H1 (cell line): ENCODE measurements around the gene DGKI. TPM values are rescaled to one million over a fixed set of nuclear protein-coding genes. Genes with fewer than 3 reads are reported as not detected.

Experiments
- CTCF ChIP-seq, 3 experiments: IDR thresholded peaks; 1 replicate in 2 of 3; 2 replicates in 1 of 3; pipeline versions ENCODE4 v1.5.1 to v1.6.1; 2011; ENCODE audit warnings: low read length in 3 of 3, mild to moderate bottlenecking in 3 of 3, inconsistent platforms in 2 of 3, low read depth in 1 of 3, moderate library complexity in 1 of 3; ENCODE audit not compliant: insufficient read depth in 1 of 3; ENCODE audit errors: control extremely low read depth in 1 of 3
- EP300 ChIP-seq, 2 experiments: IDR thresholded peaks; 1 replicate in 1 of 2; 2 replicates in 1 of 2; pipeline ENCODE4 v1.6.1; 2011 to 2012; ENCODE audit warnings: low read depth in 2 of 2, low read length in 2 of 2, mild to moderate bottlenecking in 2 of 2, borderline replicate concordance in 1 of 2, inconsistent platforms in 1 of 2, moderate library complexity in 1 of 2
- KDM1A ChIP-seq: fragments of 200-600, 300-600 bp; sonication (generic); IDR thresholded peaks from 2 replicates; pipeline ENCODE4 v1.7.1; 2016; ENCODE audit warnings: mild to moderate bottlenecking, low read length, borderline replicate concordance
- NANOG ChIP-seq: IDR thresholded peaks from 2 replicates; pipeline ENCODE4 v1.6.1; 2011; ENCODE audit warnings: low read length, low read depth, mild to moderate bottlenecking, inconsistent platforms; ENCODE audit not compliant: insufficient read depth, poor library complexity, severe bottlenecking
- SIN3A ChIP-seq, 2 experiments: IDR thresholded peaks in 1 of 2; conservative IDR thresholded peaks in 1 of 2; 2 replicates each; pipeline ENCODE4 v1.6.1; 2011 to 2012; ENCODE audit warnings: low read length in 2 of 2, improper control_type of control experiment in 1 of 2, low read depth in 1 of 2, mild to moderate bottlenecking in 1 of 2
- polyA plus RNA-seq, 7 experiments: library from polyadenylated mRNA; depleted of rRNA in 3 of 7; stranded (reverse) in 5 of 7; unstranded in 2 of 7; fragments of >200 nt in 5 of 7; fragments of 200-250 nt in 2 of 7; gene quantifications; 1 replicate in 5 of 7; 2 replicates in 1 of 7; 4 replicates in 1 of 7; pipeline versions ENCODE4 v1.2.1 to v1.2.3, GENCODE V29; 2011 to 2013; ENCODE audit warnings: missing spikeins in 2 of 7, mixed read lengths in 2 of 7
- total RNA-seq: library from RNA; stranded (reverse); fragmentation: NEBNext Ultra II Directional; extraction: Animal tissue kit (Norgen Biotek cat#: 25700); gene quantifications from 2 replicates; pipeline ENCODE4 v1.2.1, GENCODE V29; 2021

DGKI gene
- total and polyA plus RNA-seq, 2 of the 8 experiments (the other 6 are each of a cell fraction or from before 2014, with no cell fraction given), result 0.20 to 0.71 TPM

- TF ChIP-seq CTCF (IDR thresholded peaks at IDR 0.05; ENCODE audit: control extremely low read depth in 1 of 3, insufficient read depth in 1 of 3, low read depth in 1 of 3, low read length in 3 of 3) (no peak), SIN3A (conservative IDR thresholded peaks at IDR 0.05 in 1 of 2, IDR thresholded peaks at IDR 0.05 in 1 of 2; ENCODE audit: low read depth in 1 of 2, low read length in 2 of 2) (no peak), EP300 (IDR thresholded peaks at IDR 0.05; ENCODE audit: borderline replicate concordance in 1 of 2, low read depth in 2 of 2, low read length in 2 of 2) (no peak), NANOG (no peak), KDM1A (no peak)
Measured at GRCh38 chr7:137563981-137564380, 282.8 kb downstream of the DGKI start (continued).
